ENCODE data around the gene OTOA. TPM values are rescaled to one million over a fixed set of nuclear protein-coding genes. Genes with fewer than 3 reads are reported as not detected.

OTOA gene
- total RNA-seq, 4 donors from 2014 or later = 0.11 to 0.33 TPM; not detected in 2

DNA sequence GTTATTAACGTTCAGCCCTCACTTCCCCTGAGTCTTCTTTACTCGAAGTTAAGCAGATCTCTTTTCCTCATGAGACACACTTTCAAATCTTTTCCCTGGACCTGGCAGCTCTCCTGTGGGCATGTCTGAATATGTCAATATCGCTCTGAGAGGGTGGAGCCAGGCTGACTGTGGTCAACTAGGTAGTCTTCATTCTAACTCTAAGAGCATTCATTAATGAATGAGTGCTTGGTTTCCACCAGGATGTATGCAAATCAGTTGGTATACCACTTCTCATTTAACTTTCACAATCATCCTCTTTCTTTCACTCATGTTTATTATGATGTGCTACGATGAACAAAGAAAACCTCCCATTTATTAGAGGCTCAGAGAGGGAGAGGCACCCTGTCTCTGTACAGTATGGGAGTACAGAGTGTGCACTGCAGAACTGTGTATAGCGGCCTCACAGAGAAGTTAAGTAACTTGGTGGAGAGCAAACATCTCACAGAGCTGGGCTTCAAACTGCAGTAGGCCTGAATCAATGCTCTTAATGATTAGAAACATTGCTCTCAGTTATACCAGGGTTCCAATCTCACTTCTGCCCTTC lies 39.9 kb downstream of the OTOA start:
- Histone ChIP-seq H3K27me3 (peaks cover 0 to 6% (median 0%) of the 10 kb centered on the region in 4 donors), H3K9me3 (no peaks in the 10 kb centered on the region), H3K4me1 (peaks cover 0 to 6% (median 5%) of the 10 kb centered on the region in 4 donors), H3K4me3 (no peak overlapping the region), H3K27ac (replicated peaks in 1 of 4) (no peak overlapping the region), H3K36me3 (no peaks in the 10 kb centered on the region)
- DNase-seq (ENCODE audit: extremely low spot score) = no peak
- TF ChIP-seq, protein P1, sequence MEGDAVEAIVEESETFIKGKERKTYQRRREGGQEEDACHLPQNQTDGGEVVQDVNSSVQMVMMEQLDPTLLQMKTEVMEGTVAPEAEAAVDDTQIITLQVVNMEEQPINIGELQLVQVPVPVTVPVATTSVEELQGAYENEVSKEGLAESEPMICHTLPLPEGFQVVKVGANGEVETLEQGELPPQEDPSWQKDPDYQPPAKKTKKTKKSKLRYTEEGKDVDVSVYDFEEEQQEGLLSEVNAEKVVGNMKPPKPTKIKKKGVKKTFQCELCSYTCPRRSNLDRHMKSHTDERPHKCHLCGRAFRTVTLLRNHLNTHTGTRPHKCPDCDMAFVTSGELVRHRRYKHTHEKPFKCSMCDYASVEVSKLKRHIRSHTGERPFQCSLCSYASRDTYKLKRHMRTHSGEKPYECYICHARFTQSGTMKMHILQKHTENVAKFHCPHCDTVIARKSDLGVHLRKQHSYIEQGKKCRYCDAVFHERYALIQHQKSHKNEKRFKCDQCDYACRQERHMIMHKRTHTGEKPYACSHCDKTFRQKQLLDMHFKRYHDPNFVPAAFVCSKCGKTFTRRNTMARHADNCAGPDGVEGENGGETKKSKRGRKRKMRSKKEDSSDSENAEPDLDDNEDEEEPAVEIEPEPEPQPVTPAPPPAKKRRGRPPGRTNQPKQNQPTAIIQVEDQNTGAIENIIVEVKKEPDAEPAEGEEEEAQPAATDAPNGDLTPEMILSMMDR (IDR thresholded peaks at IDR 0.05) = no peak
- TF ChIP-seq POLR2A (IDR thresholded peaks at IDR 0.05; ENCODE audit: low read depth) = no peak
- no peak for TF ChIP-seq EP300 (IDR thresholded peaks at IDR 0.05)
- TF ChIP-seq POLR2AphosphoS5 (IDR thresholded peaks at IDR 0.05) = no peak
- 71% methylated on average over 5 of the region's 5 CpGs for WGBS
- intact Hi-C loops (cut with DNase I) = no loop called here

DNA sequence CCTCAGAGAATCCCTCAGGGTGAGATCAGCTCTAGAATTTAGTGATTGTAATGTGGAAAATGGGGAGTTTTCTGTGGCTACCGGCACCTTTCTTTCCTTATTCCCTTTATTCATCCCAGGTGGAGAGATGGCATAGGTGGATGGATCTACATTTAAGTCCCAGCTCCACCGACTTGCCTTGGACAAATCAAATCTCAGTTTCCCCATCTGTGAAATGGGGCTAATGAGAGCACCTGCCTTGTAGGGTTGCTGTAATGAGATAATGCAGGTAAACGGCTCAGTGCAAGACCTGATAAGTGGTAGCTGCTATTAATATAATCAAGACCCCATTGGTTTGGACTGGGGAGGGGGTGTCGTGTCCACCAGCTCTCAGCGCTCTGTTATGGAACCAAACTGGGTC lies 40.5 kb downstream of the OTOA start:
- no peak for TF ChIP-seq POLR2AphosphoS5 (IDR thresholded peaks at IDR 0.05)
- H3K4me1 ChIP-seq = peaks cover 0 to 8% (median 6%) of the 10 kb centered on the region in 4 donors
- DNase-seq (ENCODE audit: extremely low spot score) = no peak
- WGBS = 94% methylated on average over 5 of the region's 5 CpGs
- no peak overlapping the region for H3K27ac ChIP-seq (replicated peaks in 1 of 4)
- peaks cover 0 to 6% (median 0%) of the 10 kb centered on the region in 4 donors for H3K27me3 ChIP-seq
- H3K4me3 ChIP-seq = no peak overlapping the region
- H3K36me3 ChIP-seq = no peaks in the 10 kb centered on the region
- intact Hi-C loops (cut with DNase I) = no loop called here
- no peaks in the 10 kb centered on the region for H3K9me3 ChIP-seq

DNA sequence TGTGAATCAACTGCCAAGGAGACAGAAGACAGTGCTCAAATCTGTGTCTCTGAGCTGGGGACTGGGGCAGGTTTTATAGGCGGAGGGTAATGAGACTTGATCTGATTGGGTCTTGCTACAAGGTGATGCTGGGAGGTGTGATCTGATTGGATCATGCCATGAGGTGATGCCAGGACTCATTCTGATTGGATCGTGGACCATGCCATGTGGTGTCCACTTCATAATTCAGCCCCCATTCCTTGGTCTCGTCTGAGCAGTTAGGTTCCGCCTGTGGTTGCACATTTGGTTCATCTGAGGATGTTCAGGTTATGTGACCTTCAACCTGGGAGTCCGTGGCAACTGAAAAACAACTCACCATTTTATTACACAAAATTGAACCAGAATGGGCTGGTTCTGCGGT lies 41.0 kb downstream of the OTOA start:
- DNase-seq (ENCODE audit: extremely low spot score) = no peak
- intact Hi-C loops (cut with DNase I) = no loop called here
- H3K36me3 ChIP-seq = no peaks in the 10 kb centered on the region

DNA sequence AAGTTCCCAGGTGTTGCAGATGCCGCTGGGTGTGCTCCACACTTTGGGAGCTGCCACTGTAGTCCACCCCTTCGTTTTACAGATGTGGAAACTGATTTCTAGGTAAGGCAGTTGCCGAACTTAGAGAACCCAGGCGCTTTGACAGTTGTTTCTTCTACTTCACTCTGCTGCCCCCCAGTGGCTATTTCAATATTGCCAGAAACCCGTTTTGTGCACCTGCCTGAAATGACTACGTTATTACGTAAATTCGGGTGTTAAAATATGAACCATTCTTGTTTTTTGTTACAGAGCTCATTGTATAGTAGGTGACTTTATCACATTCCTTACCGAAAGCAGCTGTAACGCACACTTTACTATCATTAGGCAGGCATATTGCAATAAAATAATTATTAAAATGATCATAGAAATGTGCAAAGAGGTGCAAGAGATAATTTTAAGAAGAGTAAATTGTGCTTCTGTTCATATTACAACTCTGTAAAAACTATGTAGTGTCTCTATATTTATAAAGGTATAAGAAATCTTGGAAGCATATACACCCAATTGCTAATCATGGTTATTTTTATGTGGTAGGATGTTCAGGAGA lies 44.9 kb downstream of the OTOA start:
- Histone ChIP-seq H3K27me3 (peaks cover 0 to 6% (median 0%) of the 10 kb centered on the region in 4 donors), H3K27ac (replicated peaks in 1 of 4) (no peak overlapping the region), H3K4me1 (peaks cover 0 to 8% (median 6%) of the 10 kb centered on the region in 4 donors), H3K36me3 (no peaks in the 10 kb centered on the region), H3K4me3 (no peak overlapping the region), H3K9me3 (no peaks in the 10 kb centered on the region)
- intact Hi-C loops (cut with DNase I) = loop anchor here (1.0 to 2.0 kb wide), 2 partner anchors 52 to 124 kb away; no protein-coding TSS in a partner anchor
- TF ChIP-seq EP300 (IDR thresholded peaks at IDR 0.05) = no peak
- TF ChIP-seq, protein P1 (IDR thresholded peaks at IDR 0.05) = peak; percentile 71 to 84 (median 77)
- peak; percentile 95 for DNase-seq (ENCODE audit: extremely low spot score)
- WGBS = 2% methylated on average over 9 of the region's 10 CpGs

More for the DNA sequence above, 41.0 kb downstream of the OTOA start:
- Histone ChIP-seq H3K27me3 (peaks cover 0 to 6% (median 0%) of the 10 kb centered on the region in 4 donors), H3K4me1 (peaks cover 0 to 8% (median 6%) of the 10 kb centered on the region in 4 donors), H3K9me3 (no peaks in the 10 kb centered on the region), H3K4me3 (no peak overlapping the region), H3K27ac (replicated peaks in 1 of 4) (no peak overlapping the region)
- 90% methylated on average over 6 of the region's 6 CpGs for WGBS
- TF ChIP-seq EP300 (IDR thresholded peaks at IDR 0.05) (no peak), POLR2A (IDR thresholded peaks at IDR 0.05; ENCODE audit: low read depth) (no peak), POLR2AphosphoS5 (IDR thresholded peaks at IDR 0.05) (no peak)
- TF ChIP-seq, protein P1 (IDR thresholded peaks at IDR 0.05) = no peak

DNA sequence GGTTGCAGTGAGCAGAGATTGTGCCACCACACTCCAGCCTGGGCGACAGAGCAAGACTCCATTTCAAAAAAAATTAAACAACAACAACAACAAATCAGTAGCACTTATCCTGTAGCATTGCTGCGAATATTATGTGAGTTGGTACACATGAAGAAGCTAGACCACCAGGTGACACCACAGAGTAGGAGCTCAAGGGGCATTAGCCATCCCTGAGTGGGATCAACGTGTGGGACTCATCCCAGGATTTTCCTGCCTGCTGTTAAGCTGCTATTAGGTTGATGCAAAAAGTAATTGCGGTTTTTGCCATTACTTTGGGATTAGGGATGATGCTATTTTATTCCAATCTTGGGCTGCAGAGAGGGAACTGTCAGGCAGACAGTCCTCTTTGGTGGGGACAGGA lies 47.2 kb downstream of the OTOA start:
- H3K4me1 ChIP-seq = peaks cover 0 to 8% (median 6%) of the 10 kb centered on the region in 4 donors
- intact Hi-C loops (cut with DNase I) = no loop called here
- WGBS = 91% methylated on average over 4 of the region's 4 CpGs
- no peaks in the 10 kb centered on the region for H3K9me3 ChIP-seq
- TF ChIP-seq, protein P1 (IDR thresholded peaks at IDR 0.05) = no peak
- TF ChIP-seq POLR2AphosphoS5 (IDR thresholded peaks at IDR 0.05) = no peak
- no peak for TF ChIP-seq POLR2A (IDR thresholded peaks at IDR 0.05; ENCODE audit: low read depth)
- no peak for TF ChIP-seq EP300 (IDR thresholded peaks at IDR 0.05)
- no peak for DNase-seq (ENCODE audit: extremely low spot score)
- no peaks in the 10 kb centered on the region for H3K36me3 ChIP-seq
- H3K4me3 ChIP-seq = no peak overlapping the region
- peaks cover 0 to 6% (median 0%) of the 10 kb centered on the region in 4 donors for H3K27me3 ChIP-seq
- H3K27ac ChIP-seq (replicated peaks in 1 of 4) = no peak overlapping the region
